GM19351 (cell line): Measurements from ENCODE around the gene IMPDH2.

Experiments used
- ATAC-seq: cut with Tn5 transposase; IDR thresholded peaks from one replicate; pipeline ENCODE4 v1.9.1; 2021; ENCODE audit warnings: mild to moderate bottlenecking, moderate library complexity; ENCODE audit not compliant: unreplicated experiment

The IMPDH2 gene

GRCh38 chr3:48984663-48985062 is 44.5 kb downstream of the IMPDH2 start:
- no peak for ATAC-seq

DNA sequence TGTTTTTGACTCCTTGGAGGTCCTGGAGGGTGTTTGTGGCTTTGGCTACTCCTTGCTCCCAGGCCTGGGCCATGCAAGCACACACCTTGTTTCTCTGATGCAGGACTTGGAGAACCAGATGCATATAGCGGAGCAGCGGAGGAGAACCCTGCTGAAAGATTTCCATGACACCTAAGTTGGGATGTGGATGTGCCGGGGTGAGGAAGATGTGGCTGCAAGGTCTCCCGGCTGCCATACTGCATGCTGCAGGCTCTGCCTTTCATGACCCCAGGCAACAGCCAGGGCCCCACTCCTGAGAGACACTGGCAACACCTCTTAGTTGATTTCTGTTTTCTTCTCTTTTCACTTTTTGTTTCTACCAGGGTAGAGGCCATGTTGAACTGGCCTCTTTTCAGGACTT is 46.1 kb downstream of the IMPDH2 start:
- no peak for ATAC-seq

- ATAC-seq, result no peak
Measured at GRCh38 chr3:48982686-48983085, 46.5 kb downstream of the IMPDH2 start.

DNA sequence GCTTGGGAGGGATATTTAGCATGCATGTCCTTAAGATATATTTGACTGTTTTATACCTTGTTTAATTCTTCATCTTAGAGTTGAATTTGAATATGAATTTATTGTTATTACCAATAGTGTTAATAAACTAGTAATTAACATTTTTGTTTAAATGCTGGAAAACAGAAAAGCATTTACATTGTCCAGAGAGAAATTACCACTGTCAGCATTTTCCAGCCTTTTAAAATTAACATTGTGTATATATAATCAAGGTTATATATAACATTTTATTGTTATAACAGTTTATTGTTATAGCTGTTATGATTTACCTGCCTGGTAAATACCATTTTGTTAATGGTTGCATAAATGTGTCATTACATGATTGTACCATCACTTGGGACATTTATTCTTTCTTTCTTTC is 47.2 kb downstream of the IMPDH2 start:
- no peak for ATAC-seq

DNA sequence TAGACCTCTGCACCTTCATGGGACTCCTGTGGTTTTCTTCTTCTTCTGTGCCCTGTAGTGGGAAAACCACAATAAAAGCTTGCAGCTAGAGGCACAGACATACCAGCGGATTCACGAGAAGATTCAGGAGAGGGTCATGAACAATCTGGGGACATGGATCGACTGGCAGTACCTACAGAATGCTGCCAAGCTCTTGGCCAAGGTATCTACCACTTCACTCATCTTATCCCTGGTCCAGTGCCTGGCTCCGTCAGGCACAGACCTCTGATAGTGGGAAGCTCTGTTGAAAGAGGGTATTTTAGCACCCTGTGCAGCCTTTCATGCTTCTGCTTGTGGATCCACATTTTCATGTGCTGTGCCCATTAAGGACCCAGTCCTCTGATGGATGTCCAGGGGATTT is 48.9 kb downstream of the IMPDH2 start:
- no peak for ATAC-seq

DNA sequence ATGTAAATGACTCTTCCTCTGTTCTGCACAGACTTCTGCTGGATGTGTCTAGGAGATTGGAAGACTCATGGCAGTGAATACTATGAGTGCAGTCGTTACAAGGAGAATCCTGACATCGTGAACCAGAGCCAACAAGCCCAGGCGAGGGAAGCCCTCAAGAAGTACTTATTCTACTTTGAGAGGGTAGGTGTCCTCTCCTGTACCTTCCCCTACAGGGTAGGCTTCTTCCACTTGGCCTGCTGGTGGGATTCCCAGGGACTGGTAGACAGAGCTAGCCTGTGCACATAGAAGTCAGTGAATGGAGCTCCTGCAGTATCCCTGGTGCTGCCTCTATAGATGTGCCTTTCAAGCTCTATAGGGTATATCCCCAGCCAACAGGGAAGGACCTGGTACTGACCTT is 49.7 kb downstream of the IMPDH2 start:
- no peak for ATAC-seq
